Effector memory CD8-positive, alpha-beta T cell (primary cell): ENCODE results near the gene CFAP99.

Experiments
- ATAC-seq: fragments of 150-1000 bp; cut with Tn5 transposase; replicated peaks from 2 replicates; pipeline ENCODE4 v1.10.0; 2021; ENCODE audit warnings: mild to moderate bottlenecking, moderate library complexity
- DNase-seq, 3 experiments: peaks; one replicate each; pipeline ENCODE4 v3.0.0; 2021
- H3K27ac Mint-ChIP-seq, 2 donors: one replicate each; pipeline ENCODE4 v1.8.0; 2022; ENCODE audit warnings: mild to moderate bottlenecking in 2 of 2, mixed read lengths in 2 of 2, moderate library complexity in 2 of 2
- H3K27me3 Mint-ChIP-seq, 2 donors: one replicate each; pipeline ENCODE4 v1.8.0; 2022; ENCODE audit warnings: mixed read lengths in 2 of 2
- H3K36me3 Mint-ChIP-seq: one replicate; pipeline ENCODE4 v1.8.0; 2022; ENCODE audit warnings: mild to moderate bottlenecking, moderate library complexity, mixed read lengths; ENCODE audit not compliant: insufficient read depth
- H3K4me1 Mint-ChIP-seq, 2 donors: one replicate each; pipeline ENCODE4 v1.8.0; 2022; ENCODE audit warnings: low read depth in 2 of 2, mixed read lengths in 2 of 2
- H3K4me3 Mint-ChIP-seq, 2 donors: one replicate each; pipeline ENCODE4 v1.8.0; 2022; ENCODE audit warnings: mild to moderate bottlenecking in 2 of 2, mixed read lengths in 2 of 2, moderate library complexity in 2 of 2
- H3K9me3 Mint-ChIP-seq, 2 donors: one replicate each; pipeline ENCODE4 v1.8.0; 2022; ENCODE audit warnings: mixed read lengths in 2 of 2

CFAP99 gene

DNA sequence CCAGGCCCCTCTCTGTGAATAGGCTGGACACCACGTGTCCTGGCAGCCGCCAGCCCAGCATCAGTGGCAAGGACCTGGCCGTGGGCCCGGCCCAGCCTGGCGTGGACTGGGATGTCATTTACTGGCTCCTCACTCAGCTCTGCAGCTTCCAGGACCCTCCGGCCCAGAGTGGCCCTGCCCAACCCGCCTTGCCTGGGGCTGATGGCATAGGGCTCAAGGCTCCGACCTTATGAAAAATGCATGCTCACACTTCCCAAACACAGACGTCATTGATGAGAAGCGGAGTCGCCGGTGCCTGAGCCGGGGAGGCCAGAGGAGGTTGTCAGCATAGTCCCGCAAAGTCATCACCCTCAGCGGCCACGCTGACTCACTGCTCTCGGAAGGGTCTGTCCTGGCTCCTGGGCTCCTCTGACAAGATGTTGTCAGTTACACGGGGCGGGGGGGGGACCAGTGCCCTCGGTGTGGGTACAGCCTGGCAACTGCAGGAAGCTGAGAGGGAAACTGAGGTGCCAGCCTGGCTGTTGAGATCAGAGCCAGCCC is 14.3 kb downstream of the CFAP99 start:
- Mint-ChIP-seq H3K9me3 (no peaks in the 10 kb centered on the region), H3K4me3 (no peak overlapping the region), H3K27ac (no peak overlapping the region), H3K4me1 (no peaks in the 10 kb centered on the region), H3K36me3 (no peaks in the 10 kb centered on the region), H3K27me3 (peaks cover 8 to 13% of the 10 kb centered on the region in 2 donors)
- no peak for ATAC-seq
- no peak for DNase-seq

- no peak overlapping the region for H3K27ac Mint-ChIP-seq
- H3K36me3 Mint-ChIP-seq, result no peaks in the 10 kb centered on the region
- H3K4me3 Mint-ChIP-seq, result no peak overlapping the region
- ATAC-seq, result no peak
- no peak for DNase-seq
- H3K9me3 Mint-ChIP-seq, result no peaks in the 10 kb centered on the region
- H3K4me1 Mint-ChIP-seq, result no peaks in the 10 kb centered on the region
- peaks cover 4 to 6% of the 10 kb centered on the region in 2 donors for H3K27me3 Mint-ChIP-seq
Measured at GRCh38 chr4:2433609-2434350, 15.0 kb downstream of the CFAP99 start.

DNA sequence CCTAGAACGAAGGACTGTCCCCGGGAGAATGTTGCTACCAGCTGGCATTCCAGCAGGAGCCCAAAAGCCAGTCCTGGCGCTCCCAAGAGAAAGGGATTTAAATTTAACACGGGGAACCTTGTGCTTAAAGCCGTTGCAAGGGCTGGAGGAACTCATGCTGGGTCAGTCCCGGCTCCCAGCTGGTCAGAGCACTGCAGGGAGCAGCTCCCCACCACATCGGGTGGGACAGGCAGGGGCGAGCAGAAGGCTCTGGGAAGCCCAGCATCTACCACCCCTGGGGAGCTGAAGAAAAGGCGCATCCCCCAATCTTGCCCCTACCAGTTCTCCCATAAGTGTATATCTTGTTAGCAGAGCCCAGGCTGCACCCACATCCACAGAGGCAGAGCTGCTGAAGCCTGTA is 15.7 kb downstream of the CFAP99 start:
- ATAC-seq (no peak), DNase-seq (no peak)
- H3K4me3 Mint-ChIP-seq, result no peak overlapping the region
- H3K27me3 Mint-ChIP-seq, result no peaks in the 10 kb centered on the region
- H3K27ac Mint-ChIP-seq, result peak overlapping the region in 1 of 2 donors; percentile 13
- H3K36me3 Mint-ChIP-seq, result no peaks in the 10 kb centered on the region
- H3K9me3 Mint-ChIP-seq, result no peaks in the 10 kb centered on the region
- H3K4me1 Mint-ChIP-seq, result no peaks in the 10 kb centered on the region

GRCh38 chr4:2436301-2436700 is 17.5 kb downstream of the CFAP99 start:
- Mint-ChIP-seq H3K4me3 (no peak overlapping the region), H3K27me3 (no peaks in the 10 kb centered on the region), H3K9me3 (no peaks in the 10 kb centered on the region), H3K27ac (no peak overlapping the region), H3K36me3 (no peaks in the 10 kb centered on the region), H3K4me1 (no peaks in the 10 kb centered on the region)
- ATAC-seq (no peak), DNase-seq (no peak)

DNA sequence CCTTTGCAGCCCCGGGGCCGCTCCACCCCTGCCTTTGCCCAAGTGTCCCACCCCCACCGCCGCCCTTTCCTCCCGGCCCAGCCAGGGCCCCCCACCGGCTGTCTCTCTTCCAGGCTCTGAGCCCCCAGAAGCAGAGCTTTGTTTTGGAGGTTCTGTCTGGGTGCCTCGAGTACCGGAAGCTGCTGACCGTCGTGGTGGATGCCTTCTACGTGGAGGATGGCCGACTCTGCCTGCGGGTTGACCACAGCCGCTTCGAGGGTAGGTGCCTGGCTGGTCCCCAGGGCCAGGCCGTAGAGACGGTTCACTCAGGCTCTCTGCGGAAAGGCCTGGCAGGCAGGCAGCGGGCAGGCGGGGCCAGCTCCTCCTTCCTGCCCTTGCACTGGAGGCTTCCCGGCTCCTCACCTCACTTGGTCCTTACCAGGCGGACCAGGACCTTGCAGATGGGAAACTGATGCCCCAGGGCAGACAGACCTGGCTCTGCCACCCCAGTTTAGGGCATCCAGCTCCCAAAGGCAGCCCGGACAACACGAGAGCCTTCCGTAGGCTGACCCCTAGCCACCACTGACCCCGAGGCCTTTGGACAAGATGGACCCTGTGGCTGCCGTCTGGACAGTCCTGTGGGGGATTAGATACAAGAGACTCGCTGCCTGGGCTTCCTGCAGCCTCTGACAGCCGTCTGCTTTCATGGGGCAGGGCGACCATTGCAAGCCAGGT is 18.2 kb downstream of the CFAP99 start:
- Mint-ChIP-seq H3K27me3 (no peaks in the 10 kb centered on the region), H3K27ac (no peak overlapping the region), H3K4me1 (peaks cover 4 to 5% of the 10 kb centered on the region in 2 donors), H3K36me3 (no peaks in the 10 kb centered on the region), H3K4me3 (no peak overlapping the region), H3K9me3 (no peaks in the 10 kb centered on the region)
- DNase-seq (no peak), ATAC-seq (no peak)

DNA sequence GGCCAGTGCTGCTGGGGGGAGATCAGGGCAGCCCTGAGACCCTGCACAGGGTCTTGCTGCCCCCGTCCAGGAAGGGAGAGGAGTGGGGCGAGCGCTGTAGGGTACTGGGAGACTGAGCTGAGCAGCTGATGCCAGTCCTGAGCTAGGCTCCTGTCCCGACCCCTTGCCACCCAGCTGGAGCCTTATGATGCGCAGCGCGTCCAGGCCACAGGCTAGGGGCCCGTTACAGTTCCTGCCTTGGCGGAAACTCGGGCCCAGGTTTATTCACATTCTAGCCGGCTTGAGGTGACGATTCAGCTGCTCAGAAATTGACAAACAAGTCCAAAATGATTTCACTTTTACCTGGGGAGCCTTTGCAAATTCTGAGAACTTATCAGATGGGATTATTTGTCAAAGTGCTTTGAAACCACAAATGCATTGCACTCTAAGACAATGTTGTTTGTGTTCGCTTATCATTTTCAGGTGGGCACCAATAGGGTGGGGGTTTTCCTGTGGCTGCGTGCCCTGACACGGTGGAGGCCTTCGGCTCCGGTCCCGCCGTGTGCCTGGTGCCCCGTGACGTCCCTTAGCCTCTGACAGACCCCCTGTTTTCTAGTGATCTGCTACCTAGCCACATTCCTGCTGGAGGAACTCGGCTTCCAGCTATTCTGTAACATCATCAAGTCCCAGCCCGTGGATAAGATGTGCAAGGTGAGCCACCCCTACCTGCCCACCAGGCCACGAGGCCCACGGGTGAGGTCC is 18.9 kb downstream of the CFAP99 start:
- DNase-seq, result no peak
- Mint-ChIP-seq H3K4me3 (no peak overlapping the region), H3K27ac (no peak overlapping the region), H3K27me3 (no peaks in the 10 kb centered on the region), H3K4me1 (peaks cover 4 to 5% of the 10 kb centered on the region in 2 donors), H3K9me3 (no peaks in the 10 kb centered on the region), H3K36me3 (no peaks in the 10 kb centered on the region)
- no peak for ATAC-seq

GRCh38 chr4:2438822-2439718 is 20.3 kb downstream of the CFAP99 start:
- ATAC-seq, result no peak
- H3K9me3 Mint-ChIP-seq, result no peaks in the 10 kb centered on the region

GRCh38 chr4:2441393-2442174 is 22.8 kb downstream of the CFAP99 start:
- peaks cover 4 to 5% of the 10 kb centered on the region in 2 donors for H3K4me1 Mint-ChIP-seq
- no peaks in the 10 kb centered on the region for H3K36me3 Mint-ChIP-seq
- no peaks in the 10 kb centered on the region for H3K9me3 Mint-ChIP-seq
- peak overlapping the region in 1 of 2 donors; percentile 9 for H3K4me3 Mint-ChIP-seq
- H3K27me3 Mint-ChIP-seq, result no peaks in the 10 kb centered on the region
- H3K27ac Mint-ChIP-seq, result peak overlapping the region in 1 of 2 donors; percentile 65
- DNase-seq (peak; percentile 68 to 73 (median 69)), ATAC-seq (peak; percentile 99)

More at GRCh38 chr4:2438822-2439718, 20.3 kb downstream of the CFAP99 start:
- H3K4me1 Mint-ChIP-seq, result peaks cover 4 to 5% of the 10 kb centered on the region in 2 donors
- no peaks in the 10 kb centered on the region for H3K36me3 Mint-ChIP-seq
- DNase-seq, result no peak
- no peak overlapping the region for H3K27ac Mint-ChIP-seq
- no peak overlapping the region for H3K4me3 Mint-ChIP-seq
- H3K27me3 Mint-ChIP-seq, result no peaks in the 10 kb centered on the region

GRCh38 chr4:2442175-2442993 is 23.6 kb downstream of the CFAP99 start:
- Mint-ChIP-seq H3K27me3 (no peaks in the 10 kb centered on the region), H3K4me3 (no peak overlapping the region), H3K27ac (peak overlapping the region in 1 of 2 donors; percentile 65), H3K4me1 (peaks cover 4 to 5% of the 10 kb centered on the region in 2 donors), H3K36me3 (no peaks in the 10 kb centered on the region), H3K9me3 (no peaks in the 10 kb centered on the region)
- DNase-seq (no peak), ATAC-seq (no peak)

GRCh38 chr4:2443061-2443730 is 24.4 kb downstream of the CFAP99 start:
- Mint-ChIP-seq H3K27me3 (no peaks in the 10 kb centered on the region), H3K36me3 (no peaks in the 10 kb centered on the region), H3K4me1 (peaks cover 4 to 5% of the 10 kb centered on the region in 2 donors), H3K4me3 (no peak overlapping the region), H3K9me3 (no peaks in the 10 kb centered on the region), H3K27ac (no peak overlapping the region)
- ATAC-seq (no peak), DNase-seq (no peak)
